NCI-H69 (cell line): Measurements from ENCODE around the gene CIBAR2.
A peak's percentile ranks its signal among the peaks of the same experiment; 100 is the strongest.

ENCODE experiments used
- DNase-seq: peaks from one replicate; lab custom pipeline; 2025; lab: John Stamatoyannopoulos, UW

CIBAR2 gene

GRCh38 chr16:85083051-85083639, 29.1 kb downstream of the CIBAR2 start:
- DNase-seq = no peak

- peak; percentile 49 for DNase-seq
Observed at GRCh38 chr16:85082173-85083050, 29.9 kb downstream of the CIBAR2 start.

GRCh38 chr16:85081765-85082164, 30.5 kb downstream of the CIBAR2 start:
- DNase-seq = no peak

- peak; percentile 42 for DNase-seq
Observed at GRCh38 chr16:85081038-85081437, 31.2 kb downstream of the CIBAR2 start.

- no peak for DNase-seq
Observed at GRCh38 chr16:85079785-85080570, 32.3 kb downstream of the CIBAR2 start.

- no peak for DNase-seq
Observed at GRCh38 chr16:85078952-85079351, 33.3 kb downstream of the CIBAR2 start.

GRCh38 chr16:85078226-85078625, 34.0 kb downstream of the CIBAR2 start:
- DNase-seq = no peak

- no peak for DNase-seq
Observed at GRCh38 chr16:85077576-85078125, 34.6 kb downstream of the CIBAR2 start.

- no peak for DNase-seq
Observed at GRCh38 chr16:85077039-85077438, 35.2 kb downstream of the CIBAR2 start.

- DNase-seq = no peak
Observed at GRCh38 chr16:85075236-85075924, 36.9 kb downstream of the CIBAR2 start.

- DNase-seq = no peak
Observed at GRCh38 chr16:85074225-85074914, 37.9 kb downstream of the CIBAR2 start.

- peak; percentile 85 for DNase-seq
Observed at GRCh38 chr16:85072947-85073346, 39.3 kb downstream of the CIBAR2 start.

- no peak for DNase-seq
Observed at GRCh38 chr16:85072076-85072860, 40.0 kb downstream of the CIBAR2 start.

GRCh38 chr16:85069171-85069570, 43.1 kb downstream of the CIBAR2 start:
- DNase-seq = no peak

GRCh38 chr16:85068746-85069145, 43.5 kb downstream of the CIBAR2 start:
- DNase-seq = no peak

GRCh38 chr16:85067426-85067825, 44.8 kb downstream of the CIBAR2 start:
- no peak for DNase-seq

- no peak for DNase-seq
Observed at GRCh38 chr16:85067024-85067423, 45.2 kb downstream of the CIBAR2 start.

GRCh38 chr16:85066346-85066885, 45.9 kb downstream of the CIBAR2 start:
- no peak for DNase-seq

GRCh38 chr16:85065099-85065498, 47.2 kb downstream of the CIBAR2 start:
- DNase-seq = no peak

GRCh38 chr16:85064186-85064585, 48.1 kb downstream of the CIBAR2 start:
- no peak for DNase-seq
